GM11168 (cell line): Measurements from ENCODE around the gene DCDC2B.
"Not testable (repeated sequence)": the region's sequence is repeated elsewhere in the genome, so short reads cannot be mapped to it uniquely, and the experiment has no call there.

Experiments
- in situ Hi-C: fragments of 300-500 bp; cut with MboI; formaldehyde crosslinking; loops from one replicate; pipeline ENCODE4 v1.12.0; 2022; ENCODE audit warnings: low sequenced_read_pairs; ENCODE audit not compliant: unreplicated experiment

Gene DCDC2B

GRCh38 chr1:32255072-32256071 lies 46.5 kb downstream of the DCDC2B start:
- in situ Hi-C loops, result no loop called here

- in situ Hi-C loops, result no loop called here
Measured at GRCh38 chr1:32256473-32257226, 47.8 kb downstream of the DCDC2B start.

GRCh38 chr1:32257227-32257508 lies 48.3 kb downstream of the DCDC2B start:
- in situ Hi-C loops, result no loop called here

- in situ Hi-C loops, result not testable (repeated sequence)
Measured at GRCh38 chr1:32263236-32263593, 54.3 kb downstream of the DCDC2B start.

- in situ Hi-C loops, result no loop called here
Measured at GRCh38 chr1:32263744-32264143, 54.9 kb downstream of the DCDC2B start.
